Activated naive CD4-positive, alpha-beta T cell treated with anti-CD3 and anti-CD28 coated beads for 36 hours (primary cell): ENCODE data around the gene SLC16A9. TPM values are rescaled to one million over a fixed set of nuclear protein-coding genes. Genes with fewer than 3 reads are reported as not detected.

ENCODE experiments used
- CTCF ChIA-PET: fragments of 350-600 bp; sonication (Branson Sonifier 250); formaldehyde crosslinking; loops from one replicate; lab custom pipeline; 2021; ENCODE audit warnings: antibody characterized with exemption; lab: Charles Lee
- DNase-seq: peaks from one replicate; pipeline ENCODE4 v3.0.0-alpha.2; 2020
- H3K27ac Mint-ChIP-seq: one replicate; pipeline ENCODE4 v1.8.0; 2021; ENCODE audit warnings: mild to moderate bottlenecking, mixed read lengths
- H3K27me3 Mint-ChIP-seq: one replicate; pipeline ENCODE4 v1.8.0; 2021; ENCODE audit warnings: low read depth, mixed read lengths
- H3K36me3 Mint-ChIP-seq: one replicate; pipeline ENCODE4 v1.8.0; 2021; ENCODE audit warnings: low read depth, mixed read lengths
- H3K4me1 Mint-ChIP-seq: one replicate; pipeline ENCODE4 v1.8.0; 2021; ENCODE audit warnings: low read depth, mixed read lengths
- H3K4me3 Mint-ChIP-seq: one replicate; pipeline ENCODE4 v1.8.0; 2021; ENCODE audit warnings: mild to moderate bottlenecking, moderate library complexity, mixed read lengths
- H3K9me3 Mint-ChIP-seq: one replicate; pipeline ENCODE4 v1.8.0; 2021; ENCODE audit warnings: mixed read lengths
- intact Hi-C: fragments of 100-400 bp; cut with micrococcal nuclease; formaldehyde crosslinking; loops from one replicate; pipeline ENCODE4 v1.15.1; 2023
- total RNA-seq, 2 experiments: library from RNA; stranded (reverse); gene quantifications; one replicate each; pipeline ENCODE4 v1.2.3, GENCODE V29; 2021

SLC16A9 gene
- total RNA-seq, 2 experiments from 2014 or later = 0.84 to 0.86 TPM

- CTCF ChIA-PET = interaction anchor here (0.6 to 2.7 kb wide), 21 partner anchors 10 to 1092 kb away, joined by 3 to 15 read pairs (median 4); partner anchors contain the start of gene CCDC6
- peak; percentile 40 for DNase-seq
- Mint-ChIP-seq H3K36me3 (no peaks in the 10 kb centered on the region), H3K4me3 (no peak overlapping the region), H3K9me3 (no peaks in the 10 kb centered on the region), H3K27ac (no peak overlapping the region), H3K27me3 (peaks cover 2% of the 10 kb centered on the region), H3K4me1 (peaks cover 3% of the 10 kb centered on the region)
- intact Hi-C loops = loop anchor here (1.0 to 10.0 kb wide), 5 partner anchors 382 to 1328 kb away; no protein-coding TSS in a partner anchor
These were observed 87.1 kb downstream of the SLC16A9 start for GRCh38 chr10:59622320-59623132.

DNA sequence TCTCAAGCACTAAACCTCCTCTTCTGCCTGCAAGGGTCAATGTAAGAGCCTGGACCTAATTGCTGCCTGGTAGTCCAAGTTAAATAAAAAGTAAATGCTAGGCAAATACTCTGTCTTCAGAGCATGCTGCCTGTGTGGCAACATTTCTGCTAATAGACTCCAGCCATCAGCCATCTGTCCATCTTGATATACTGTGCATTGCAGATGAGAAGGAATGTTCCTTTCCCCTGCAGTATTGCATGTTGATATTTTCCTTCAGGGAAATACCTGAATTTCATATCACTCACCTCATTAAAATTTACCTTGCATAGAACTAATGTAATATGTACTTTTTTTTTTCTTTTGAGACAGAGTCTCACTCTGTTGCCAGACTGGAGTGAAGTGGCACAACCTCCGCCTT, 87.9 kb downstream of the SLC16A9 start:
- Mint-ChIP-seq H3K36me3 (no peaks in the 10 kb centered on the region), H3K27me3 (peaks cover 2% of the 10 kb centered on the region), H3K9me3 (no peaks in the 10 kb centered on the region), H3K4me3 (no peak overlapping the region), H3K4me1 (peaks cover 3% of the 10 kb centered on the region), H3K27ac (no peak overlapping the region)
- no peak for DNase-seq
- CTCF ChIA-PET = interaction anchor here (0.9 to 2.7 kb wide), 8 partner anchors 10 to 1091 kb away, joined by 3 to 15 read pairs (median 6); no protein-coding TSS in a partner anchor
- intact Hi-C loops = loop anchor here (1.0 to 10.0 kb wide), 5 partner anchors 381 to 1327 kb away; no protein-coding TSS in a partner anchor

DNA sequence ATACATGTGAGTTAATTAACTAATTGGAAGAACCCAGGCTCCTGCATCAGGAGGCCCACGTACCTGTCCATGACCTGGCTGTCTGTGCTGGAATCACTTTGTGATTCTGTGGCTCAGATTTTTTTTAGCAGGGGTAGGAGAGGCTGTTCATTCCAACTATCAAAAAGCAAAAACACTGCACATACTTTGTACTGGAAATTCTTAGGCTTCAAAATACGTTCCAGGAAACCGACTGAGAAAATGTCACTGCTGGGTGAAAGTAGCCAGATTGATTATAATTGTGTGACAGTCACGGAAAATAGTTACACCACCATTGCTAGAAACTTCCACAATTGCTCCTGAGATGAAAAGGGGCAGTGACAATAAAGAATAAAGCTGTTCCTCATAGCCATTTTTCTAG, 91.0 kb downstream of the SLC16A9 start:
- H3K36me3 Mint-ChIP-seq = no peaks in the 10 kb centered on the region
- DNase-seq = no peak
- H3K4me3 Mint-ChIP-seq = no peak overlapping the region
- intact Hi-C loops = no loop called here
- no peaks in the 10 kb centered on the region for H3K4me1 Mint-ChIP-seq
- H3K9me3 Mint-ChIP-seq = no peaks in the 10 kb centered on the region
- H3K27me3 Mint-ChIP-seq = peaks cover 2% of the 10 kb centered on the region
- CTCF ChIA-PET = no interaction called here
- H3K27ac Mint-ChIP-seq = no peak overlapping the region

GRCh38 chr10:59617996-59618395, 91.7 kb downstream of the SLC16A9 start:
- DNase-seq = no peak
- Mint-ChIP-seq H3K27ac (no peak overlapping the region), H3K27me3 (peaks cover 2% of the 10 kb centered on the region), H3K4me1 (no peaks in the 10 kb centered on the region), H3K9me3 (no peaks in the 10 kb centered on the region), H3K36me3 (no peaks in the 10 kb centered on the region), H3K4me3 (no peak overlapping the region)
- intact Hi-C loops = no loop called here
- CTCF ChIA-PET = interaction anchor here (2.3 kb wide), 1 partner anchor 8 kb away, joined by 5 read pairs; no protein-coding TSS in a partner anchor

DNA sequence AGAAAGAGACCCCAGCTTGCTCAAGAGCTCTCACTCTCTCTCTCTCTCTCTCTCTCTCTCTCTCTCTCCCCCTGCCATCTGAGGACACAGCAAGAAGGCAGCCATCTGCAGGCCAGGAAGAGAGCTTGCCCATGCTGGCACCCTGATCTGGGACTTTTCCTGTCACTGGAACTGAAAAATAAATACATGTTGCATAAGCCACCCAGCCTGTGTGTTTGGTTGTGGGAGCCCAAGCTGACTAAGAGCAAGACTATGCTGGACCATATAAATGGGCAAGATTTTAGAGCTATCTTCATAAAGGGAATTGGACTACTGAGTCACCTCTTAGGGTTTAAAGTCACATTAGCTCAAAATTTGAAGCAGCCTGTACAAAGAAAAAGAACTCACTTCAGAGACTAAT, 98.6 kb downstream of the SLC16A9 start:
- Mint-ChIP-seq H3K4me1 (no peaks in the 10 kb centered on the region), H3K9me3 (no peaks in the 10 kb centered on the region), H3K36me3 (no peaks in the 10 kb centered on the region), H3K4me3 (no peak overlapping the region), H3K27me3 (peaks cover 7% of the 10 kb centered on the region), H3K27ac (no peak overlapping the region)
- no peak for DNase-seq
- CTCF ChIA-PET = interaction anchor here (1.2 kb wide), 1 partner anchor 15 kb away, joined by 4 read pairs; no protein-coding TSS in a partner anchor
- intact Hi-C loops = no loop called here

GRCh38 chr10:59607970-59608369, 101.7 kb downstream of the SLC16A9 start:
- intact Hi-C loops = no loop called here
- CTCF ChIA-PET = interaction anchor here (1.3 kb wide), 1 partner anchor 14 kb away, joined by 5 read pairs; no protein-coding TSS in a partner anchor
- Mint-ChIP-seq H3K4me3 (no peak overlapping the region), H3K27ac (no peak overlapping the region), H3K9me3 (no peaks in the 10 kb centered on the region), H3K4me1 (no peaks in the 10 kb centered on the region), H3K36me3 (no peaks in the 10 kb centered on the region), H3K27me3 (peaks cover 7% of the 10 kb centered on the region)
- DNase-seq = no peak

DNA sequence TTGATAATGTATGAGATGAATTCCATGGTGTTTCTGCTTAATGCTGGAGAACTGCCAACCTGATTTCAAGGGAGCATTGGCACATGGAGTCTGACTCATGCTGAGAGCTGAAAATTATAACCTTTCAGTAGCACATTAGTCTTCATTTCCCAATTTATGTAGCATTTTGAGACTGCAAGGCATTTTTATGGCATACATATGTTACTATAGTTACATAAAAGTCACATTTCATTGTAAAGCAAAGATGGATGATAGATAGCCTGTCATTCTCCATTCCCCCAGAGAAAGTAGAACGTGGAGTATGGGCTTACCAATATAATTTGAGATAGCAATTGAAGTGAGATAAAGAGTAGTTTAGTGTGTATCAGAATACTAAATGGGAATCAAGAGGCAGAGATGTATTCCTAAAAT, 103.1 kb downstream of the SLC16A9 start:
- CTCF ChIA-PET = interaction anchor here (1.0 kb wide), 1 partner anchor 20 kb away, joined by 3 read pairs; no protein-coding TSS in a partner anchor
- intact Hi-C loops = no loop called here
- Mint-ChIP-seq H3K27me3 (peaks cover 4% of the 10 kb centered on the region), H3K27ac (no peak overlapping the region), H3K9me3 (no peaks in the 10 kb centered on the region), H3K36me3 (no peaks in the 10 kb centered on the region), H3K4me3 (no peak overlapping the region), H3K4me1 (no peaks in the 10 kb centered on the region)
- no peak for DNase-seq

DNA sequence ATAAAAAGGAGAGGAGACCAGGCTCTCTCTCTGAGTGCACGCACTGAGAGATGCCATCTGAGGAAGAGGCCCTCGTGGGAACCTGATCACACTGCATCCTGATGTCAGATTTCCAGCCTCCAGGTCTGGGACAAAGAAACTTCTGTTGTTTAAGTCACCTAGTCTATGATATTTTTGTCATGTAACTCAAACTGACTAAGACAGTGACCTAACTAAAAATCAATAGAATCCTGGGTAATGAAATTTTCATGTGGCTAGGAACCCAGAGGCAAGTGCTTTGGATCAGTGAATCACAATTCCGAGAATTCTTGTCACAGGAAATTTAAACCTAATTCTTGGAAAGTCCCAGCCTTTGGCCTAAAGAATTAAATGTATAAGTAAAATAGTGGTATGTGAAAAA, 107.7 kb downstream of the SLC16A9 start:
- Mint-ChIP-seq H3K36me3 (no peaks in the 10 kb centered on the region), H3K4me3 (no peak overlapping the region), H3K27ac (no peak overlapping the region), H3K4me1 (no peaks in the 10 kb centered on the region), H3K9me3 (no peaks in the 10 kb centered on the region), H3K27me3 (no peaks in the 10 kb centered on the region)
- CTCF ChIA-PET = interaction anchor here (0.6 kb wide), 1 partner anchor 11 kb away, joined by 4 read pairs; no protein-coding TSS in a partner anchor
- intact Hi-C loops = no loop called here
- DNase-seq = no peak

Other genes with a start within 250 kb of the SLC16A9 start
- gene MRLN, start 43.6 kb upstream of the SLC16A9 start, total RNA-seq = not detected
- 10 to 100 TPM; 43.1 to 44.9 TPM for gene CCDC6, start 196.7 kb upstream of the SLC16A9 start, total RNA-seq